Esophagus (tissue), 2 donors: ENCODE results near the gene SLC12A4. TPM values are rescaled to one million over a fixed set of nuclear protein-coding genes. Genes with fewer than 3 reads are reported as not detected.

Experiments
- H3K27ac ChIP-seq, 2 donors: one replicate each; pipeline ENCODE4 v1.5.1; 2013; ENCODE audit warnings: low read depth in 2 of 2, mild to moderate bottlenecking in 2 of 2, inconsistent platforms in 1 of 2, low read length in 1 of 2, moderate library complexity in 1 of 2
- H3K27me3 ChIP-seq, 2 donors: one replicate each; pipeline ENCODE4 v1.6.1; 2013; ENCODE audit warnings: low read length in 2 of 2, control low read depth in 1 of 2, mild to moderate bottlenecking in 1 of 2; ENCODE audit not compliant: insufficient read depth in 2 of 2, control insufficient read depth in 1 of 2
- H3K36me3 ChIP-seq, 2 donors: one replicate each; pipeline ENCODE4 v1.6.1; 2013; ENCODE audit warnings: low read length in 1 of 2; ENCODE audit not compliant: control insufficient read depth in 2 of 2, insufficient read depth in 2 of 2
- H3K4me1 ChIP-seq, 2 donors: one replicate each; pipeline ENCODE4 v1.6.1; 2013; ENCODE audit warnings: low read length in 1 of 2; ENCODE audit not compliant: control insufficient read depth in 2 of 2, insufficient read depth in 2 of 2
- H3K4me3 ChIP-seq, 2 donors: one replicate each; pipeline ENCODE4 v1.5.1; 2013; ENCODE audit warnings: low read length in 2 of 2, mild to moderate bottlenecking in 2 of 2, low read depth in 1 of 2, moderate library complexity in 1 of 2
- H3K9me3 ChIP-seq, 2 donors: one replicate each; pipeline ENCODE4 v1.6.1; 2013; ENCODE audit warnings: mild to moderate bottlenecking in 2 of 2, low read depth in 1 of 2, low read length in 1 of 2, moderate library complexity in 1 of 2; ENCODE audit not compliant: control insufficient read depth in 2 of 2, insufficient read depth in 1 of 2
- WGBS, 2 donors: extraction: QIAGEN DNeasy Blood & Tissue Kit; methylation state at CpG; one replicate each; pipeline ENCODE4 v1.1.7; 2013; 5-methylcytosine and 5-hydroxymethylcytosine counted together
- polyA plus RNA-seq, 2 donors: library from polyadenylated mRNA; stranded (reverse); fragments of 200-250 nt; gene quantifications; one replicate each; pipeline ENCODE4 v1.2.3, GENCODE V29; 2013
- donor health status: healthy with polysubstance abuse.
- donor health status: Bipolar disorder and iron deficiency.

Gene SLC12A4
- polyA plus RNA-seq, 2 donors = 9.1 to 17.4 TPM

DNA sequence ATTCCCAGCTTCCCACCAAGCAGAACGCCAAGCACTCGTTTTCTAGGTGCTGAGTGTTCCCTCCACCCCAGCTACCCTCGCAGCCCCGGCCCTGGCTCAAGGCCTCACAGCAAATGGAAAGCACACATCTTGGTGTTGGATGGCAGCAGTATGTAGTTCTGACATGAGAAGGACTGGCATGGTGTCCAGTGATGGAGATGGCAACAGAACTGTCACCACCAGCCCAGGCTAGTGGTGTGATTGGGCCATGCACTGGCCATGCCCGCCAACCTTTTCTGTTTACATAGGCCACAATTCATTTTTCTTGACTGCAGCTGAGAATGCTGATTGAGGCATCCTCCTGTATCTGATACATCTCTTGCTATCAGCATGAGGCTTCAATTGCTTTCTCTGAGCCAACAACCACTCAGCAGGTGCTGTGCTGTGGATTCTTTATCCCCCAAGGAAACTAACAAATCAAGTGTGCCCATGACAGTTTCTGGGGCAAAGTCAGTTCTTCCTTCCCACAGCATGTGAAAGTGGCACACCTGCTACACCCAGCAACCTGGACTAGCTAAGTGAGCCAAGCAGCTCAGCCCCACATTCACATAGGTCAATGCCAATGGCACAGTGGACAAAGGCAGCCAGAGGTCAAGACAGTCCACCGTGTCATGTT is 3.8 kb downstream of the SLC12A4 start:
- no peaks in the 10 kb centered on the region for H3K9me3 ChIP-seq
- 89% methylated on average over 6 of the region's 6 CpGs for WGBS, 2 donors
- no peak overlapping the region for H3K27ac ChIP-seq
- H3K4me1 ChIP-seq = peaks cover 18 to 39% of the 10 kb centered on the region in 2 donors
- no peaks in the 10 kb centered on the region for H3K27me3 ChIP-seq
- H3K4me3 ChIP-seq = no peak overlapping the region
- peaks cover 4 to 9% of the 10 kb centered on the region in 2 donors for H3K36me3 ChIP-seq

GRCh38 chr16:67963662-67964321 is 4.6 kb downstream of the SLC12A4 start:
- H3K36me3 ChIP-seq = peaks cover 4 to 9% of the 10 kb centered on the region in 2 donors
- peaks cover 18 to 41% of the 10 kb centered on the region in 2 donors for H3K4me1 ChIP-seq
- H3K27me3 ChIP-seq = no peaks in the 10 kb centered on the region
- no peak overlapping the region for H3K4me3 ChIP-seq
- no peak overlapping the region for H3K27ac ChIP-seq
- WGBS, 2 donors = 65 to 68% methylated on average over 32 of the region's 32 CpGs
- no peaks in the 10 kb centered on the region for H3K9me3 ChIP-seq

DNA sequence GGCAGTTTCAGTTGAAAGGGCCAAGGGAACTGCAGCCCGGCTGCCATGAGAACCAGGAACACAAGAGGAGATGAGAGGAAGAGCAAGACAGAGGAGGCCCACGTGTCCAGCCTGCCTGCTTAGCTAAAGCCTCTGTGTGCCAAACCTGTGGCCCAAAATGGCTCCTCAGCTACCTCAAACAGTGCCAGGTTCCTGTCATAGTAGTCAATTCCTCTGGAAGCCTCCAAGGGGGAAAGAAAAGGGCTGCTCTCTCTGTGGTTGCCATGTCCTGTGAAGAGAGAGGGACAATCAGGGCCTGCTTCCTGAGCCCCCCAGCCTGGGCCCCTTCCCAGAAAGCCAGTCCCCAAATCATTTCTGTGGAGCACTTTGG is 5.2 kb downstream of the SLC12A4 start:
- Histone ChIP-seq H3K27ac (no peak overlapping the region), H3K36me3 (peaks cover 4 to 9% of the 10 kb centered on the region in 2 donors), H3K4me3 (no peak overlapping the region), H3K27me3 (no peaks in the 10 kb centered on the region), H3K4me1 (peaks cover 18 to 41% of the 10 kb centered on the region in 2 donors), H3K9me3 (no peaks in the 10 kb centered on the region)
- 68 to 69% methylated on average over 2 of the region's 2 CpGs for WGBS, 2 donors

GRCh38 chr16:67962135-67962534 is 6.3 kb downstream of the SLC12A4 start:
- Histone ChIP-seq H3K4me3 (no peak overlapping the region), H3K36me3 (peaks cover 4 to 12% of the 10 kb centered on the region in 2 donors), H3K4me1 (peaks cover 15 to 39% of the 10 kb centered on the region in 2 donors), H3K9me3 (no peaks in the 10 kb centered on the region), H3K27ac (no peak overlapping the region), H3K27me3 (no peaks in the 10 kb centered on the region)
- WGBS, 2 donors = 75 to 79% methylated on average over 8 of the region's 8 CpGs

DNA sequence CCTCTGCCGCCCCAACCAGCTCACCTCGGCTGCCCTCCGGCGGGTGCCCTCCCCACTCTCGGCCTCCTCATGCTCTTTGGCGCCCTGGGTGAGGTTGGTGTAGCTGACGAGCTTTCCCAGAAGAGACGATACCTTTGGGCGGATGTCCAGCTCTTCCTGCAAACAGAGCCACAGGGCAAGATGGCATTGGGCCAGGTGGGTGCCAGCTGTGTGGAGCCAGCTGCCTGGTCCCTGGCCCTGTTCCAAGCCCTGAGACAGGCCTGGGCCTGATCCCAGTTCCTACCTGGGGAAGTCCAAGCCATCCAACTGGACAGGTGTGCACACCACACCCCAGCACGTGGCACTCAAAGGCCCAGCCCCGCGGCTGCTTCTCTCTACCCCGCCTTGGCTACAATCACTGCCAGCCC is 6.9 kb downstream of the SLC12A4 start:
- WGBS, 2 donors = 38 to 43% methylated on average over 13 of the region's 13 CpGs
- Histone ChIP-seq H3K9me3 (no peaks in the 10 kb centered on the region), H3K4me3 (no peak overlapping the region), H3K27me3 (no peaks in the 10 kb centered on the region), H3K36me3 (peaks cover 4 to 12% of the 10 kb centered on the region in 2 donors), H3K4me1 (peaks cover 15 to 33% of the 10 kb centered on the region in 2 donors), H3K27ac (no peak overlapping the region)

- Histone ChIP-seq H3K36me3 (peaks cover 4 to 18% of the 10 kb centered on the region in 2 donors), H3K4me3 (no peak overlapping the region), H3K4me1 (peaks cover 11 to 26% of the 10 kb centered on the region in 2 donors), H3K27me3 (no peaks in the 10 kb centered on the region), H3K9me3 (no peaks in the 10 kb centered on the region), H3K27ac (peak overlapping the region; percentile 17 to 43)
- 54 to 68% methylated on average over 11 of the region's 11 CpGs for WGBS, 2 donors
Observed at GRCh38 chr16:67959536-67960329, 8.7 kb downstream of the SLC12A4 start.

- H3K9me3 ChIP-seq = no peaks in the 10 kb centered on the region
- H3K4me3 ChIP-seq = no peak overlapping the region
- no peak overlapping the region for H3K27ac ChIP-seq
- H3K36me3 ChIP-seq = peaks cover 0 to 22% of the 10 kb centered on the region in 2 donors
- WGBS, 2 donors = 97 to 98% methylated on average over 9 of the region's 9 CpGs
- no peaks in the 10 kb centered on the region for H3K27me3 ChIP-seq
- peaks cover 8 to 23% of the 10 kb centered on the region in 2 donors for H3K4me1 ChIP-seq
Observed at GRCh38 chr16:67957622-67958021, 10.8 kb downstream of the SLC12A4 start.

DNA sequence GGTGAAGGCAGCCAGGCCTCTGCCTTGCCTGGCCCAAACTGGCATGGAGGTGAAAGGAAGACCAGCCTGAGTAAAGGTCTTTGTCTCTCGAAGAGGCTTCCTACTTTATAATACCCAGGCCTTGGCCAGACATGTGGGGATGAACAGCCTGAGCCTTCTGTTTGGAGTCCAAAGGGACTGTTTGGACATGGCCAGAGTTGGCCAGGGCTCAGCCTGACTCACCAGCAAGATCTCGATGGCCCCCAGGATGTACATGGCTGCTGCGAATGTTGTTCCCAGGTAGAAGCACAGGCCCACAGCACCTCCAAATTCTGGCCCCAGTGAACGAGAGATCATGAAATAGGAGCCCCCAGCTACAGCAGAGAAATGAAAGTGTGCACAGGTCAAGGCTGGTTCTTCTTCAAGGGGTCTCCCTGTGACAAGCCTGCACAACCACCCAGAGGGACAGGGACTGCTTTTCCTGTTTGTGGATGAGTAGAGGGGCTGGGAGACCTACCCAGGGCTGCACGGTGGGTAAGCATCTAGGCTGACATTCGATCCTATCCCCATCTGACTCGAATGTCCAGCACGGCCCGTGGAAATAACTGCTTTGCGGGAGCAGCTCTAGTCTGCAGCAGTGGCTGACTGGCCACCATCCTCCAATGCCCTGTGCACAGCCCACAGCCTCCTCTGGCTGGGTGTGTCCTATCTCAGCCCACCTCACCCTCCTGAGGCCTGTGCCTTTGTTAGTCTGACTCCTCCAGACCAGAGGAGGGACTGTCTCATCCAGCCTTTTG is 13.8 kb downstream of the SLC12A4 start:
- peaks cover 0 to 7% of the 10 kb centered on the region in 2 donors for H3K4me1 ChIP-seq
- no peaks in the 10 kb centered on the region for H3K27me3 ChIP-seq
- peaks cover 0 to 36% of the 10 kb centered on the region in 2 donors for H3K36me3 ChIP-seq
- no peak overlapping the region for H3K27ac ChIP-seq
- no peak overlapping the region for H3K4me3 ChIP-seq
- no peaks in the 10 kb centered on the region for H3K9me3 ChIP-seq
- 85 to 88% methylated on average over 10 of the region's 10 CpGs for WGBS, 2 donors
